ENCODE data around the gene CHPT1.

GRCh38 chr12:101764051-101764792, 66.8 kb downstream of the CHPT1 start:
- TF ChIP-seq POLR2AphosphoS5 (IDR thresholded peaks at IDR 0.05; ENCODE audit: low read depth) = no peak
- TF ChIP-seq, protein P1, sequence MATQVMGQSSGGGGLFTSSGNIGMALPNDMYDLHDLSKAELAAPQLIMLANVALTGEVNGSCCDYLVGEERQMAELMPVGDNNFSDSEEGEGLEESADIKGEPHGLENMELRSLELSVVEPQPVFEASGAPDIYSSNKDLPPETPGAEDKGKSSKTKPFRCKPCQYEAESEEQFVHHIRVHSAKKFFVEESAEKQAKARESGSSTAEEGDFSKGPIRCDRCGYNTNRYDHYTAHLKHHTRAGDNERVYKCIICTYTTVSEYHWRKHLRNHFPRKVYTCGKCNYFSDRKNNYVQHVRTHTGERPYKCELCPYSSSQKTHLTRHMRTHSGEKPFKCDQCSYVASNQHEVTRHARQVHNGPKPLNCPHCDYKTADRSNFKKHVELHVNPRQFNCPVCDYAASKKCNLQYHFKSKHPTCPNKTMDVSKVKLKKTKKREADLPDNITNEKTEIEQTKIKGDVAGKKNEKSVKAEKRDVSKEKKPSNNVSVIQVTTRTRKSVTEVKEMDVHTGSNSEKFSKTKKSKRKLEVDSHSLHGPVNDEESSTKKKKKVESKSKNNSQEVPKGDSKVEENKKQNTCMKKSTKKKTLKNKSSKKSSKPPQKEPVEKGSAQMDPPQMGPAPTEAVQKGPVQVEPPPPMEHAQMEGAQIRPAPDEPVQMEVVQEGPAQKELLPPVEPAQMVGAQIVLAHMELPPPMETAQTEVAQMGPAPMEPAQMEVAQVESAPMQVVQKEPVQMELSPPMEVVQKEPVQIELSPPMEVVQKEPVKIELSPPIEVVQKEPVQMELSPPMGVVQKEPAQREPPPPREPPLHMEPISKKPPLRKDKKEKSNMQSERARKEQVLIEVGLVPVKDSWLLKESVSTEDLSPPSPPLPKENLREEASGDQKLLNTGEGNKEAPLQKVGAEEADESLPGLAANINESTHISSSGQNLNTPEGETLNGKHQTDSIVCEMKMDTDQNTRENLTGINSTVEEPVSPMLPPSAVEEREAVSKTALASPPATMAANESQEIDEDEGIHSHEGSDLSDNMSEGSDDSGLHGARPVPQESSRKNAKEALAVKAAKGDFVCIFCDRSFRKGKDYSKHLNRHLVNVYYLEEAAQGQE (IDR thresholded peaks at IDR 0.05; ENCODE audit: insufficient replicate concordance, low read depth) = no peak
- TF ChIP-seq, protein P2, sequence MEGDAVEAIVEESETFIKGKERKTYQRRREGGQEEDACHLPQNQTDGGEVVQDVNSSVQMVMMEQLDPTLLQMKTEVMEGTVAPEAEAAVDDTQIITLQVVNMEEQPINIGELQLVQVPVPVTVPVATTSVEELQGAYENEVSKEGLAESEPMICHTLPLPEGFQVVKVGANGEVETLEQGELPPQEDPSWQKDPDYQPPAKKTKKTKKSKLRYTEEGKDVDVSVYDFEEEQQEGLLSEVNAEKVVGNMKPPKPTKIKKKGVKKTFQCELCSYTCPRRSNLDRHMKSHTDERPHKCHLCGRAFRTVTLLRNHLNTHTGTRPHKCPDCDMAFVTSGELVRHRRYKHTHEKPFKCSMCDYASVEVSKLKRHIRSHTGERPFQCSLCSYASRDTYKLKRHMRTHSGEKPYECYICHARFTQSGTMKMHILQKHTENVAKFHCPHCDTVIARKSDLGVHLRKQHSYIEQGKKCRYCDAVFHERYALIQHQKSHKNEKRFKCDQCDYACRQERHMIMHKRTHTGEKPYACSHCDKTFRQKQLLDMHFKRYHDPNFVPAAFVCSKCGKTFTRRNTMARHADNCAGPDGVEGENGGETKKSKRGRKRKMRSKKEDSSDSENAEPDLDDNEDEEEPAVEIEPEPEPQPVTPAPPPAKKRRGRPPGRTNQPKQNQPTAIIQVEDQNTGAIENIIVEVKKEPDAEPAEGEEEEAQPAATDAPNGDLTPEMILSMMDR (IDR thresholded peaks at IDR 0.05; ENCODE audit: insufficient read depth, low read length) = no peak
